Heart left ventricle (tissue), 13 donors: Measurements from ENCODE around the gene EEF1A2.

Source experiments
- POLR2A ChIP-seq, 2 donors: fragments of 450-650 bp; IDR thresholded peaks; one replicate each; pipeline ENCODE4 v1.6.1; 2017; ENCODE audit warnings: antibody characterized with exemption in 2 of 2, mild to moderate bottlenecking in 2 of 2, moderate library complexity in 2 of 2
- TF ChIP-seq, protein P1 (sequence below), 12 donors: fragments of 200-600 bp; sonication (generic) in 4 of 12; IDR thresholded peaks; one replicate each; pipeline versions ENCODE4 v1.5.0 to v1.8.0; 2018 to 2022; ENCODE audit warnings: antibody characterized with exemption in 12 of 12, mild to moderate bottlenecking in 5 of 12
- donor health status: ischemic (EF 13 %, LVEDD 7.1; RV severe dilation, severe dysfunction).
- donor health status: DM: no; HTN: yes; CAD: no.
- donor health status: DM: no; HTN: no; CAD: no.
- donor health status: ischemic (EF 25% LVEDD 6.9; RV normal size, moderate dysfunction).
- donor health status: ischemic (EF 25% LVEDD 5.7; RV mildly dilated, moderate dysfunction).
- donor health status: ischemic (EF 35%, LVEDD 5.7; RV mildly dilated, moderate dysfunction).
- donor health status: nonischemic (EF 11% LVEDD 7.7; RV severe dilation, severe dysfunction).
- donor health status: DM: yes; HTN: yes; CAD: no.
- donor health status: PGD.
- donor health status: ischemic (EF 29% LVEDD 5.4; RV normal size, mild dysfunction).
- donor health status: nonischemic (EF 23%, LVEDD 6.1; RV moderate dilation, normal function).

DNA sequence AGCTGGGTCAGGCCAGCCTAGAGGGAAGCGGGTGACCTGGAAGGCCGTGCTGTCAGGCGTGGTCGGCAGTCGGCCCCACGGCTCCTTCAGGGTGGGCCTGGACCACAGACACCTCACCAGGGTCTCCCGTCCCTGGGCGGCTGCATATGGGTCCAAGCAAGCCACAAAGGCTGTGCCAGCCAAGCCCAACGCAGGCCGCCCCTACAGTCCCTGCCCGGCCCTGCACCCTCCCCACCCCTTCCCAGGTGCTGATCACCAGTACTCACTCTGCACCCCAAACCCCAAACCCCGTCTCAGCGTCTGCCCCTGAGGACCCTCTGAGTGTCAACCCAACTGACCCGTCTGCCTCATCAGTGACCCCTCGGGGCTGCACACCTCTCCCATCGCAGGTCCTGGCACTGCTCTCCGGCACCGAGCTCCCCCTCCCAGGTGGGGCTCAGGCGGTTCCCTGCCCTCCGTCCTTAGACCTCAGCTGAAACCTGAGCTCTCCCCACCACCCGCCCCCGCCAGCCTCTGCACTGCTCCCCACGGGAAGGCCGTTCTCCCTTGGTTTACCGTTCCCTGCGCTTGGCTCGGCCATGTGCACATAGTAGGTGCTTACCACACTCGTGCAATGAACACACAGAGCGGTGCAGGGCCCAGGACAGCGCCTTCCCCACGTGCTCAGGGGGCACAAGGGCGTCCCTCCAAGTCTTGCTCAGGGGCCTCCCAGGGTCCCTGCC, 20.2 kb upstream of the EEF1A2 start:
- TF ChIP-seq, protein P1, sequence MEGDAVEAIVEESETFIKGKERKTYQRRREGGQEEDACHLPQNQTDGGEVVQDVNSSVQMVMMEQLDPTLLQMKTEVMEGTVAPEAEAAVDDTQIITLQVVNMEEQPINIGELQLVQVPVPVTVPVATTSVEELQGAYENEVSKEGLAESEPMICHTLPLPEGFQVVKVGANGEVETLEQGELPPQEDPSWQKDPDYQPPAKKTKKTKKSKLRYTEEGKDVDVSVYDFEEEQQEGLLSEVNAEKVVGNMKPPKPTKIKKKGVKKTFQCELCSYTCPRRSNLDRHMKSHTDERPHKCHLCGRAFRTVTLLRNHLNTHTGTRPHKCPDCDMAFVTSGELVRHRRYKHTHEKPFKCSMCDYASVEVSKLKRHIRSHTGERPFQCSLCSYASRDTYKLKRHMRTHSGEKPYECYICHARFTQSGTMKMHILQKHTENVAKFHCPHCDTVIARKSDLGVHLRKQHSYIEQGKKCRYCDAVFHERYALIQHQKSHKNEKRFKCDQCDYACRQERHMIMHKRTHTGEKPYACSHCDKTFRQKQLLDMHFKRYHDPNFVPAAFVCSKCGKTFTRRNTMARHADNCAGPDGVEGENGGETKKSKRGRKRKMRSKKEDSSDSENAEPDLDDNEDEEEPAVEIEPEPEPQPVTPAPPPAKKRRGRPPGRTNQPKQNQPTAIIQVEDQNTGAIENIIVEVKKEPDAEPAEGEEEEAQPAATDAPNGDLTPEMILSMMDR (IDR thresholded peaks at IDR 0.05), result no peak
- TF ChIP-seq POLR2A (IDR thresholded peaks at IDR 0.05), result no peak
